Fibroblast of skin of left quadriceps (primary cell): ENCODE results near the gene RNF135.
"Not testable (repeated sequence)": the region's sequence is repeated elsewhere in the genome, so short reads cannot be mapped to it uniquely, and the experiment has no call there.

ENCODE experiments used
- DNase-seq, 2 experiments: peaks; one replicate each; pipeline ENCODE4 v3.0.0-alpha.2; 2013; ENCODE audit warnings: low read depth in 2 of 2

RNF135 gene

GRCh38 chr17:30954046-30954830, 16.6 kb upstream of the RNF135 start:
- DNase-seq: no peak

DNA sequence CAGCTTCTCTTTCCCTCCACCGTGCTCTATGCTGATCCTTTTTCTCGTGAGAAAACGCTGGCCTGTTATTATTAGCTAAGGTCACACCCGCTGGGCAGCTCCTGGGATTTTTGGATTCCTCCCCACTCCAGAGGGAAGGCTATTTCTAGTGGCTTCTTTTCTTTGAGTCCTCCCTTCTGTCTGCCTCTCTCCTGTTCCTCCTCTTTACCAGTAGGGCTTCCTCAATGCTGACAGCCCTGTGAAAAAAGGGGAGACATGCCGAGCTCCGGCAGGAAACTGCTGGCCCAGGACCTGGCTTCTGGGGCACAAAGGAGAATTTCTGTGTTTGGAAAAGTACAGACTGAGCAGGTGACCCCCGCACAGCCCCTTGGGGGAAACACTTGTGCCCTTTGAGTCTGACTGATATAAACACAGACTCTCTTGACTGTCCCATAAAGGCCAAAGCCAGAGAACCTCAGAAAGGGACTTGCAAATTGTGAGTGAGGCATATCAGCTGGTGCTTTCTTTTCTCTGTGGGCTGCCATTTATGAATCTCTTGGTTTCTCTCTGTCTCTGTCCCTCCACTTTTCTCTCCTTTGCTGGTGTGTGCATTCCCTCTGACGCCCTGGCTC, 14.0 kb upstream of the RNF135 start:
- no peak for DNase-seq

DNA sequence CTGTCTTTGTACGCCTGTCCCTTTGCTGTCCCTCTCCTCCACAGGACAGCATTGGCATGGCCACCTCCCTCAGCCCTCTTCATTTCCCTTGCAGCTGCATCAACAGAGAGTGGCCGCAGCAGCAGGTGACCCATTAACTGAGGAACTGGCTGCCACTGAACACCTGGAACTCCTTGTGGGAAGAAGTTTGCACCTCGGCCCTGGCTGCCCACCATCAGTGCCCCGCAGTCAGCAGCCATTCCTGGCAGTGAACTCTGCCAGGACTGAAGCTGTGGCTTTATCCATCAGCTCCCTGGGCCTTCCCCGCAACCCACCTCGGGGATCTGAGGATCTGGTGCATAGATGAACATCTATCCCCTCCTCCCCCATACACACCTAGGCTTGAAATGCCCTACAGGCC, 13.1 kb upstream of the RNF135 start:
- no peak for DNase-seq

GRCh38 chr17:30958187-30958586, 12.7 kb upstream of the RNF135 start:
- DNase-seq: no peak

- DNase-seq: no peak
Observed at GRCh38 chr17:30961209-30962188, 9.3 kb upstream of the RNF135 start.

GRCh38 chr17:30964312-30964711, 6.5 kb upstream of the RNF135 start:
- not testable (repeated sequence) for DNase-seq

GRCh38 chr17:30964876-30965275, 6.0 kb upstream of the RNF135 start:
- no peak for DNase-seq

GRCh38 chr17:30965686-30966085, 5.2 kb upstream of the RNF135 start:
- no peak for DNase-seq

GRCh38 chr17:30967911-30968310, 2.9 kb upstream of the RNF135 start:
- not testable (repeated sequence) for DNase-seq

- no peak for DNase-seq
Observed at GRCh38 chr17:30969989-30970830, 629 bp upstream of the RNF135 start.

- DNase-seq: no peak
Observed at GRCh38 chr17:30975042-30975820, 4.4 kb downstream of the RNF135 start.

- not testable (repeated sequence) for DNase-seq
Observed at GRCh38 chr17:30979919-30980318, 9.1 kb downstream of the RNF135 start.

GRCh38 chr17:30981531-30982519, 11.0 kb downstream of the RNF135 start:
- DNase-seq: no peak

DNA sequence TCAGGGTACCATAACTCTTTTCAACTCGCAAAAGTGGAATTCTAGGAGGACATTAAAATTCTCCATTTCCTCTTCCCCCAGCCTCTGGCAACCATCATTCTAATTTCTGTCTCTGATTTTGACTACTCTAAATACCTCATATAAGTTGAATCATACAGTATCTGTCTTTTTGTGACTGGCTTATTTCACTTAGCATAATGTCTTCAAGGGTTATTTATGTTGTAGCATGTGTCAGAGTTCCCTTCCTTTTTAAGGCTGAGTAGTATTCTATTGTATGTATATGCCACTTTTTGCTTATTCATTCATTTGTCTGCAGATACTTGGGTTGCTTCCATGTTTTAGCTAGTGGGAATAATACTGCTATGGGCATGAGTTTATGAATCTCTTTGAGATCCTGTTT, 12.0 kb downstream of the RNF135 start:
- no peak for DNase-seq

DNA sequence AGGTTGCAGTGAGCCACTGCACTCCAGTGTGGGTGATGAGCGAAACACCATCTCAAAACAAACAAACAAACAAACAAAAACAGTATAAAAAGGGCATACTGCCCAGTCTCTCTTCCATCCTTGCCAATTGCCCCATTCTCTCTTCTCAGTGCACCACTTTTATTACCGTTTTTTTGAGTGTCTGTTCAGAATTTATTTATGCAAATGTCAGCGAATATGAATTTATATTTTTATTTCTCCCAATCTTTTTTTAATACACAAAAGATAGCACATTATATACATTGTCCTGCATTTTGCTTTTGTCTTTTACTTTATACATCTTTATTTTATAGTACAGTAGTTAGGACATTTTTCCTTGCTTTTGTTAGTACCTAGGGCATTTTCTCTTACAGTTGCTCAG, 19.6 kb downstream of the RNF135 start:
- DNase-seq: no peak

- DNase-seq: no peak
Observed at GRCh38 chr17:30992551-30992950, 21.7 kb downstream of the RNF135 start.

- DNase-seq: no peak
Observed at GRCh38 chr17:30995347-30995746, 24.5 kb downstream of the RNF135 start.

DNA sequence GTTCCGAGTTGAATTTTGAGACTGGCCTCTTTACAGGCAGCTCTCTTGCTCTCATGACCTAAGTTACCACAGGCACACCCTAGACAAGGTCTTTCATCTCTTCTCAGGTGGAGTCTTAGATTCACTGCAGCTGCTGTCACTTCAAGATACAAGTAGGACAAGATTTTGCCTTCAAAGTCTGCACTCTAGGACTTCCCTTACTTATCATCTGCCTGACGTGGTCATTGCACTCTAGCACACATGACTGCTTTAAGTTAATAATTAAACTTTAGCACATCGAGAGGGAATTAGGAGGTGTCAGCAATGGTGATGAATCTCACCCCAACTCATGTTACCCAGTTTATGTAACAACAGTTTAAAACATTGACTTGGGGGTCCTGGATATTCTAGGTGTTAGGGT, 25.6 kb downstream of the RNF135 start:
- no peak for DNase-seq

GRCh38 chr17:30997270-30997669, 26.4 kb downstream of the RNF135 start:
- no peak for DNase-seq
